A549 (cell line): ENCODE data around the gene TRIM47. TPM values are rescaled to one million over a fixed set of nuclear protein-coding genes. Genes with fewer than 3 reads are reported as not detected.

Experiments used
- ATAC-seq, 2 experiments: fragments of 200-7000 bp in 1 of 2; fragments of >200 bp in 1 of 2; cut with Nextera tagmentation in 1 of 2; cut with Tn5 transposase in 1 of 2; 3 replicates each; pipeline versions ENCODE4 v1.8.0 to v1.9.1; 2018 to 2020; ENCODE audit warnings: mild to moderate bottlenecking in 1 of 2, moderate library complexity in 1 of 2
- CTCF ChIA-PET: fragments of 300-600 bp; sonication (Branson Sonifier 250); formaldehyde crosslinking; extraction: SDS; loops from one replicate; lab custom pipeline; 2021; ENCODE audit warnings: antibody characterized with exemption, inconsistent platforms; lab: Yijun Ruan, JAX
- POLR2A ChIA-PET: fragments of 350-600 bp; formaldehyde crosslinking; extraction: SDS; loops from one replicate; lab custom pipeline; 2021; ENCODE audit warnings: antibody characterized with exemption, inconsistent platforms; lab: Yijun Ruan, JAX
- DNase-seq, 2 experiments: peaks; one replicate each; pipeline versions ENCODE4 v3.0.0 to v3.0.0-alpha.2; 2011 to 2016; ENCODE audit warnings: low read depth in 1 of 2, low spot score in 1 of 2
- FAIRE-seq: peaks from 2 replicates; lab custom pipeline; 2011; peaks lifted over from hg19 to GRCh38; lab: Jason Lieb, UNC
- H3K27ac ChIP-seq, 2 experiments: fragments of >200 bp; sonication (Bioruptor Twin); formaldehyde crosslinking; 3 replicates each; pipeline ENCODE4 v1.5.1; 2016 to 2017
- H3K4me1 ChIP-seq: fragments of >200 bp; sonication (Bioruptor Twin); formaldehyde crosslinking; 3 replicates; pipeline ENCODE4 v1.6.1; 2016
- H3K4me2 ChIP-seq: fragments of >200 bp; sonication (Bioruptor Twin); formaldehyde crosslinking; 3 replicates; pipeline ENCODE4 v1.6.1; 2016
- H3K4me3 ChIP-seq: fragments of >200 bp; sonication (Bioruptor Twin); formaldehyde crosslinking; 3 replicates; pipeline ENCODE4 v1.5.1; 2016
- H3K9me3 ChIP-seq: fragments of >200 bp; sonication (Bioruptor Twin); formaldehyde crosslinking; 3 replicates; pipeline ENCODE4 v1.6.1; 2016
- BHLHE40 ChIP-seq: IDR thresholded peaks from 2 replicates; pipeline ENCODE4 v1.6.1; 2012; ENCODE audit warnings: low read depth, low read length, inconsistent platforms
- EHMT2 ChIP-seq: fragments of 200-600 bp; sonication (generic); IDR thresholded peaks from 2 replicates; pipeline ENCODE4 v1.6.1; 2016; ENCODE audit warnings: antibody characterized with exemption, low read depth, mild to moderate bottlenecking, moderate library complexity
- EP300 ChIP-seq, 2 experiments: fragments of >200 bp; sonication (Bioruptor Twin); formaldehyde crosslinking; IDR thresholded peaks; 2 replicates in 1 of 2; 3 replicates in 1 of 2; pipeline ENCODE4 v1.6.1; 2016 to 2017
- ESRRA ChIP-seq: fragments of 150-350 bp; IDR thresholded peaks from 2 replicates; pipeline ENCODE4 v1.6.1; 2014; ENCODE audit warnings: mild to moderate bottlenecking, low read length, borderline replicate concordance
- HEYL ChIP-seq: fragments of 250-450 bp; sonication (Bioruptor Pico); IDR thresholded peaks from 2 replicates; pipeline ENCODE4 v1.8.0; 2021; ENCODE audit warnings: mild to moderate bottlenecking, moderate library complexity
- HOXA7 ChIP-seq: fragments of 250-450 bp; sonication (Bioruptor Pico); IDR thresholded peaks from 2 replicates; pipeline ENCODE4 v1.5.0; 2020; ENCODE audit warnings: mild to moderate bottlenecking, moderate library complexity
- JUN ChIP-seq, 2 experiments: fragments of >200 bp; sonication (Bioruptor Twin); formaldehyde crosslinking; IDR thresholded peaks; 2 replicates in 1 of 2; 3 replicates in 1 of 2; pipeline ENCODE4 v1.6.1; 2016 to 2017
- MAFK ChIP-seq: fragments of 450-650 bp; IDR thresholded peaks from 2 replicates; pipeline ENCODE4 v1.6.1; 2014; ENCODE audit not compliant: partially characterized antibody
- MAZ ChIP-seq: fragments of 150-350 bp; IDR thresholded peaks from 2 replicates; pipeline ENCODE4 v1.6.1; 2014; ENCODE audit warnings: antibody characterized with exemption, low read depth, low read length, borderline replicate concordance
- MYC ChIP-seq: IDR thresholded peaks from 2 replicates; pipeline ENCODE4 v1.6.1; 2012; ENCODE audit warnings: mild to moderate bottlenecking, inconsistent platforms, low read length, improper control_type of control experiment, borderline replicate concordance
- NFE2L2 ChIP-seq: fragments of 150-350 bp; conservative IDR thresholded peaks from 2 replicates; pipeline ENCODE4 v1.6.1; 2014; ENCODE audit warnings: low read length
- NPAS2 ChIP-seq: fragments of 250-450 bp; sonication (Bioruptor Pico); IDR thresholded peaks from 2 replicates; pipeline ENCODE4 v1.8.0; 2022; ENCODE audit warnings: mild to moderate bottlenecking, moderate library complexity, borderline replicate concordance
- PHF8 ChIP-seq: fragments of 200-600 bp; sonication (generic); IDR thresholded peaks from 2 replicates; pipeline ENCODE4 v1.6.1; 2016; ENCODE audit warnings: low read depth, mild to moderate bottlenecking, antibody characterized with exemption, moderate library complexity, borderline replicate concordance
- RAD21 ChIP-seq, 2 experiments: fragments of >200 bp in 1 of 2; sonication (Bioruptor Twin) in 1 of 2; formaldehyde crosslinking in 1 of 2; IDR thresholded peaks in 1 of 2; conservative IDR thresholded peaks in 1 of 2; 2 replicates in 1 of 2; 3 replicates in 1 of 2; pipeline ENCODE4 v1.6.1; 2012 to 2018; ENCODE audit warnings: inconsistent platforms in 1 of 2
- RARB ChIP-seq: fragments of 250-450 bp; sonication (Bioruptor Pico); IDR thresholded peaks from 2 replicates; pipeline ENCODE4 v1.8.0; 2021; ENCODE audit warnings: mild to moderate bottlenecking, moderate library complexity
- RCOR1 ChIP-seq: fragments of 150-350 bp; IDR thresholded peaks from 2 replicates; pipeline ENCODE4 v1.6.1; 2014; ENCODE audit warnings: antibody characterized with exemption, low read length, low read depth
- RNF2 ChIP-seq: fragments of 200-600 bp; sonication (generic); IDR thresholded peaks from 2 replicates; pipeline ENCODE4 v1.6.1; 2016; ENCODE audit warnings: low read depth, mild to moderate bottlenecking, antibody characterized with exemption, moderate library complexity, borderline replicate concordance
- SMC3 ChIP-seq: fragments of >200 bp; sonication (Bioruptor Twin); formaldehyde crosslinking; IDR thresholded peaks from 3 replicates; pipeline ENCODE4 v1.6.1; 2018; ENCODE audit warnings: inconsistent platforms
- TFCP2L1 ChIP-seq: fragments of 250-450 bp; sonication (Bioruptor Pico); IDR thresholded peaks from 2 replicates; pipeline ENCODE4 v1.5.0; 2021; ENCODE audit warnings: mild to moderate bottlenecking
- USF2 ChIP-seq: fragments of 450-650 bp; IDR thresholded peaks from 2 replicates; pipeline ENCODE4 v1.6.1; 2014; ENCODE audit warnings: antibody characterized with exemption
- ZSCAN20 ChIP-seq: fragments of 250-450 bp; sonication (Bioruptor Pico); IDR thresholded peaks from 2 replicates; pipeline ENCODE4 v1.8.0; 2022; ENCODE audit warnings: mild to moderate bottlenecking, moderate library complexity
- WGBS: methylation state at CpG from one replicate; pipeline ENCODE4 v1.1.6; 2017; ENCODE audit errors: missing lambda C conversion rate; 5-methylcytosine and 5-hydroxymethylcytosine counted together
- polyA plus RNA-seq, 4 experiments: library from polyadenylated mRNA; depleted of rRNA in 3 of 4; stranded (reverse); fragments of >200 nt; fragmentation: RNase III in 1 of 4; extraction: RNeasy Plus Mini Kit Qiagen cat#74134 plus additional on column Dnase treatment in 1 of 4; gene quantifications; 2 replicates in 3 of 4; 3 replicates in 1 of 4; pipeline ENCODE4 v1.2.3, GENCODE V29; 2011 to 2017
- TF ChIP-seq, protein P1 (sequence below): fragments of >200 bp; sonication (Bioruptor Twin); formaldehyde crosslinking; IDR thresholded peaks from 2 replicates; pipeline ENCODE4 v1.6.1; 2016
- TF ChIP-seq, protein P2 (sequence below): IDR thresholded peaks from 2 replicates; pipeline ENCODE4 v1.6.1; 2012

Gene TRIM47
- polyA plus RNA-seq, 2 of the 4 experiments (the other 2 are of a cell fraction) = 19.6 to 46.6 TPM

- TF ChIP-seq HEYL (no peak), MAFK (no peak), EP300 (IDR thresholded peaks at IDR 0.05) (no peak), PHF8 (no peak), RCOR1 (no peak), RAD21 (conservative IDR thresholded peaks at IDR 0.05 in 1 of 2, IDR thresholded peaks at IDR 0.05 in 1 of 2) (no peak), NPAS2 (no peak), SMC3 (no peak), MAZ (no peak), TFCP2L1 (CRISPR knock-in tag) (no peak), JUN (IDR thresholded peaks at IDR 0.05) (no peak), ESRRA (no peak), EHMT2 (no peak), HOXA7 (CRISPR knock-in tag) (no peak), NFE2L2 (no peak)
- TF ChIP-seq, protein P1, sequence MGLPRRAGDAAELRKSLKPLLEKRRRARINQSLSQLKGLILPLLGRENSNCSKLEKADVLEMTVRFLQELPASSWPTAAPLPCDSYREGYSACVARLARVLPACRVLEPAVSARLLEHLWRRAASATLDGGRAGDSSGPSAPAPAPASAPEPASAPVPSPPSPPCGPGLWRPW = no peak
- TF ChIP-seq, protein P2, sequence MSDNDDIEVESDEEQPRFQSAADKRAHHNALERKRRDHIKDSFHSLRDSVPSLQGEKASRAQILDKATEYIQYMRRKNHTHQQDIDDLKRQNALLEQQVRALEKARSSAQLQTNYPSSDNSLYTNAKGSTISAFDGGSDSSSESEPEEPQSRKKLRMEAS = no peak
- FAIRE-seq = no peak
- Histone ChIP-seq H3K9me3 (no peaks in the 10 kb centered on the region), H3K4me1 (peaks cover 5% of the 10 kb centered on the region; the same call in 1 of the 3 replicates), H3K4me3 (no peak overlapping the region), H3K27ac (no peak overlapping the region), H3K4me2 (no peak overlapping the region)
- WGBS = 76% methylated on average over 14 of the region's 14 CpGs
- no peak for DNase-seq
- ATAC-seq = no peak
- POLR2A ChIA-PET = interaction anchor here (0.8 to 4.4 kb wide), 3 partner anchors 29 to 50 kb away, joined by 3 to 20 read pairs (median 3); partner anchors contain the start of gene WBP2
- CTCF ChIA-PET = interaction anchor here (0.6 to 37.0 kb wide), 27 partner anchors 0 to 206 kb away, joined by 3 to 691 read pairs (median 5); partner anchors contain the start of genes CDK3, GALK1, RECQL5 and SAP30BP
Measured at GRCh38 chr17:75826561-75827307, 51.6 kb downstream of the TRIM47 start.

DNA sequence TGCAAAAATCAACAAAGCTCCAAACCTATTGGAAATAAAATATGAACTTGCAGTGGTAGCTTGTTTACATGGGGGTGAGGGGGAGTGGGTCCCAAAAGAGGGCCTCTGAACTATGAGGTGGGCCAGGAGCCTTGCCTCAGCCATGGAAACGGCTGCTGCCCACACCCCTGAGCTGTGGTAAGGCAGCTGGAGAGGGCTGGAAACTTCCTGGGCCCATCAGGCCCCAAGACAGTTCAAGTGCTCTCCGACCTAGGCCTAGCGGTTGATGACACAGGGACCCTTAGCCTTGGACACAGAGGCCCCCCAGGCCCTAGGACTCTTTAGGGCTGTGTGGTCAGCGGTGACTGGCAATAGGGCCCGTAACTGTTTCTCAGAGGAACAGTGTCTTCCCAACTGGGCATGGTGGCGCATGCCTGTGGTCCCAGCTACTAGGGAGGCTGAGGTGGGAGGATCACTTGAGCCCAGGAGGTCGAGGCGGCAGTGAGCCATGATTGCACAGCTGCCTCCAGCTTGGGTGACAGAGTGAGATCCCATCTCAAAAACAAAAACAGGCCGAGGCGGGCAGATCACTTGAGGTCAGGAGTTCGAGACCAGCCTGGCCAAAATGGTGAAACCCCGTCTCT is 52.5 kb downstream of the TRIM47 start:
- H3K27ac ChIP-seq = no peak overlapping the region
- ChIA-PET CTCF (interaction anchor here (0.7 to 37.0 kb wide), 14 partner anchors 1 to 205 kb away, joined by 3 to 691 read pairs (median 4); partner anchors contain the start of genes CDK3, UNC13D, UNK and WBP2), POLR2A (interaction anchor here (4.4 kb wide), 1 partner anchor 46 kb away, joined by 20 read pairs; a partner anchor contains a TSS)
- H3K9me3 ChIP-seq = no peaks in the 10 kb centered on the region
- H3K4me3 ChIP-seq = no peak overlapping the region
- H3K4me1 ChIP-seq = no peaks in the 10 kb centered on the region
- TF ChIP-seq RARB (CRISPR knock-in tag) = no peak
- TF ChIP-seq RNF2 = no peak
- TF ChIP-seq EHMT2 = no peak
- TF ChIP-seq MYC = no peak
- TF ChIP-seq BHLHE40 = no peak
- TF ChIP-seq TFCP2L1 (CRISPR knock-in tag) = no peak
- TF ChIP-seq PHF8 = no peak
- no peak for TF ChIP-seq USF2
- TF ChIP-seq SMC3 = no peak
- no peak for TF ChIP-seq ZSCAN20 (CRISPR knock-in tag)
- TF ChIP-seq NFE2L2 = no peak
- TF ChIP-seq, all 56 proteins: peak for 0
- no peak for ATAC-seq
- DNase-seq = no peak
- no peak for FAIRE-seq
- no peak overlapping the region for H3K4me2 ChIP-seq
- 88% methylated on average over 12 of the region's 12 CpGs for WGBS
